A549 (cell line): ENCODE data around the gene CC2D1B.

Experiments used
- EP300 ChIP-seq, 2 experiments: fragments of >200 bp; sonication (Bioruptor Twin); formaldehyde crosslinking; IDR thresholded peaks; 2 replicates in 1 of 2; 3 replicates in 1 of 2; pipeline ENCODE4 v1.6.1; 2016 to 2017
- HOXB13 ChIP-seq: fragments of 250-450 bp; sonication (Bioruptor Pico); IDR thresholded peaks from 2 replicates; pipeline ENCODE4 v1.5.0; 2020; ENCODE audit warnings: low read depth, mild to moderate bottlenecking, moderate library complexity
- POLR2A ChIP-seq: IDR thresholded peaks from 2 replicates; pipeline ENCODE4 v1.6.1; 2012; ENCODE audit warnings: mild to moderate bottlenecking, low read length
- TF ChIP-seq, protein P1 (sequence below): fragments of >200 bp; sonication (Bioruptor Twin); formaldehyde crosslinking; IDR thresholded peaks from 3 replicates; pipeline ENCODE4 v1.5.1; 2016
- TF ChIP-seq, protein P2 (sequence below): IDR thresholded peaks from 2 replicates; pipeline ENCODE4 v1.6.1; 2012

DNA sequence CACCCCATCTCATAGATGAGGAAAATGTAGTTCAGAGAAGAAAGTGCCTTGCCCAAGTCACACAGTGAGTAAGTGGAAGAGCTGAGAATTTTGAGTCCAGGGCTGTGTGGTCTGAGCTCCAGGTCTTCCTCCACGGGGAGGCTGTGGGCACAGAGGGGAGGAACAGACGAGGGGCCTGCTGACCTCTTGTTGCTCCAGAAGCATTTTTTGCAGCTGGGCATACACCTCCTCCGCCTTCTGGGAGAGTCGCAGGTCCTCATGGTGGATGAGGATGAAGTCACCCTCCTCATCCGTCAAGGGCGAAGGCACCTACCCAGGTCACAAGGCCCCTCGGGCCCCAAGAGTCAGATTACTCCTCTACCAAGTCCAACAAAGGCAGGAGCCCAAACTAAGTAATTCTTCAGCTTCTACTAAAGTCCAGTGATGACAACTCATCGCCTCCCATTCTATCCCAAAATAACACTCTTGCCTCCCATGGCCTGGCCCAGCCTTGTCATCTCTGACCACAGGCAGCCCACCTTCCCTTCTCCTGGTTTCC, 9.1 kb downstream of the CC2D1B start:
- TF ChIP-seq, protein P1, sequence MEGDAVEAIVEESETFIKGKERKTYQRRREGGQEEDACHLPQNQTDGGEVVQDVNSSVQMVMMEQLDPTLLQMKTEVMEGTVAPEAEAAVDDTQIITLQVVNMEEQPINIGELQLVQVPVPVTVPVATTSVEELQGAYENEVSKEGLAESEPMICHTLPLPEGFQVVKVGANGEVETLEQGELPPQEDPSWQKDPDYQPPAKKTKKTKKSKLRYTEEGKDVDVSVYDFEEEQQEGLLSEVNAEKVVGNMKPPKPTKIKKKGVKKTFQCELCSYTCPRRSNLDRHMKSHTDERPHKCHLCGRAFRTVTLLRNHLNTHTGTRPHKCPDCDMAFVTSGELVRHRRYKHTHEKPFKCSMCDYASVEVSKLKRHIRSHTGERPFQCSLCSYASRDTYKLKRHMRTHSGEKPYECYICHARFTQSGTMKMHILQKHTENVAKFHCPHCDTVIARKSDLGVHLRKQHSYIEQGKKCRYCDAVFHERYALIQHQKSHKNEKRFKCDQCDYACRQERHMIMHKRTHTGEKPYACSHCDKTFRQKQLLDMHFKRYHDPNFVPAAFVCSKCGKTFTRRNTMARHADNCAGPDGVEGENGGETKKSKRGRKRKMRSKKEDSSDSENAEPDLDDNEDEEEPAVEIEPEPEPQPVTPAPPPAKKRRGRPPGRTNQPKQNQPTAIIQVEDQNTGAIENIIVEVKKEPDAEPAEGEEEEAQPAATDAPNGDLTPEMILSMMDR: no peak
- no peak for TF ChIP-seq POLR2A
- TF ChIP-seq, protein P2, sequence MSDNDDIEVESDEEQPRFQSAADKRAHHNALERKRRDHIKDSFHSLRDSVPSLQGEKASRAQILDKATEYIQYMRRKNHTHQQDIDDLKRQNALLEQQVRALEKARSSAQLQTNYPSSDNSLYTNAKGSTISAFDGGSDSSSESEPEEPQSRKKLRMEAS: no peak
- no peak for TF ChIP-seq EP300 (IDR thresholded peaks at IDR 0.05)
- no peak for TF ChIP-seq HOXB13
